ENCODE results near the gene FBXW8. TPM values are rescaled to one million over a fixed set of nuclear protein-coding genes. Genes with fewer than 3 reads are reported as not detected.

FBXW8 gene
- total RNA-seq, 1 donor, result 24.6 TPM

DNA sequence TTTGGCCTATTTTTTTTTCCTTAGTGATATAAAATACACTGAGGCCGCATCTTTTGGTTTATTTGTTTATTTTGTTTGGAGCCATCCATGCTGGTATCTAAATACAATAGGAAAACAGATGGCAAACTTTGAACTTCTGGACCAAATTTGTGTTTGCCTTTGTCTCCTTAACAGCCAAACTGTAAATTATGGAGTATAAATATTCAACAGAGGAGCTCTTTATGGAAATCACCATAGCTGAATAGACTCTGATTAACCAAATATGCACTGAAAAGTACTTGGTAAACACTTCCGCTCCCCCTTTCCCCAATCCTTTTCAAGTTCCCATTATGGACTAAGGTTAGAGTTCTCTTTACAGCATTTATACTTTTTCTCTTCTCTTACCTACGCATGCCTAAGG lies 107.9 kb downstream of the FBXW8 start:
- no peak for DNase-seq (ENCODE audit: low read depth)
- H3K4me3 ChIP-seq (ENCODE audit: low read depth, low read length), result no peak overlapping the region
- TF ChIP-seq CTCF (IDR thresholded peaks at IDR 0.05; ENCODE audit: insufficient read depth, low read depth, low read length), result no peak

- H3K4me3 ChIP-seq (ENCODE audit: low read depth, low read length), result no peak overlapping the region
- TF ChIP-seq CTCF (IDR thresholded peaks at IDR 0.05; ENCODE audit: insufficient read depth, low read depth, low read length), result no peak
- no peak for DNase-seq (ENCODE audit: low read depth)
Measured at GRCh38 chr12:117019866-117020265, 109.1 kb downstream of the FBXW8 start.

- DNase-seq (ENCODE audit: low read depth), result no peak
- no peak for TF ChIP-seq CTCF (IDR thresholded peaks at IDR 0.05; ENCODE audit: insufficient read depth, low read depth, low read length)
- no peak overlapping the region for H3K4me3 ChIP-seq (ENCODE audit: low read depth, low read length)
Measured at GRCh38 chr12:117020536-117021220, 109.9 kb downstream of the FBXW8 start.

GRCh38 chr12:117022465-117022864 lies 111.7 kb downstream of the FBXW8 start:
- TF ChIP-seq CTCF (IDR thresholded peaks at IDR 0.05; ENCODE audit: insufficient read depth, low read depth, low read length), result no peak
- no peak overlapping the region for H3K4me3 ChIP-seq (ENCODE audit: low read depth, low read length)
- DNase-seq (ENCODE audit: low read depth), result no peak

DNA sequence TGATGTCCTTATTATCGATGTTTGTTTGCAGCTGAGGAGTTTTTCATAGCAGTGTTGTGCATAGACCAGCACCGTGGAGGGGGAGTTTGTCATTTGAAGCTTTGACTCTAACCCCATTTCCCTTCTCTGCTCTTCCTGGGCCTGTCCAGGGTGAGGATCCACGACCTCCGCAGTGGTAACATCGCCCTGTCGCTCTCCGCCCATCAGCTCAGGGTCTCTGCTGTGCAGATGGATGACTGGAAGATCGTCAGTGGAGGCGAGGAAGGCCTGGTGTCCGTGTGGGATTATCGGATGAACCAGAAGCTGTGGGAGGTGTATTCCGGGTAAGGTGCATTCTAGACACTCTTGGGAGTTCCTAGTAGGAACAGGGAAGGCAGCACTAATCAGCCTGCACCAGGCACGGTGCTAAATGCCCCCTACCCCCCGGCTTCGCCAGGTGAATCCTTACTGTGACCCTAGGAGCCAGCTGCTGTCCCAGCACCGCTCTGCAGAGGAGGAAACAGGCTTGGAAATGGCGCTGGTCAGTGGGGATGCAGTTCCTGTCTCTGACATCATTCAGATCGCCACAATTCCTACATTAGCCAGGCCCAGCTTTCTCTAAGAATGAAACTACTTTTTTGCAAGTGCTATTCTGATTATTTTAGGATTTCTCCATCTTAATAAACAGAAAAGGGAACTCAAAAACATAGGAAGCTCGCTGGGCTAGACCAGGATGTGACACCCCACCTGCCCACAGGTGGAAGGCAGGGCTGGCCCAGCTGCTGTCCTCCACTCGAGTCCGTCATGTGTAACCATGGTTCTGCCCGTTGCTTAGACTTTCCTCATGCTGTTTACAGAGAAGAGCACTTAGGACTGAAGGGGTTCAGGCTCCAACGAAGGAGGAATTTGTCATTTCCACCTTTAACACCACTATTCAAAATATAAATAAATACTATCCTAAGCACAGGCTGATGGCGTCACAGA lies 113.5 kb downstream of the FBXW8 start:
- no peak for DNase-seq (ENCODE audit: low read depth)
- H3K4me3 ChIP-seq (ENCODE audit: low read depth, low read length), result no peak overlapping the region
- no peak for TF ChIP-seq CTCF (IDR thresholded peaks at IDR 0.05; ENCODE audit: insufficient read depth, low read depth, low read length)

- no peak for DNase-seq (ENCODE audit: low read depth)
- TF ChIP-seq CTCF (IDR thresholded peaks at IDR 0.05; ENCODE audit: insufficient read depth, low read depth, low read length), result no peak
- no peak overlapping the region for H3K4me3 ChIP-seq (ENCODE audit: low read depth, low read length)
Measured at GRCh38 chr12:117024961-117025480, 114.3 kb downstream of the FBXW8 start.

Data from fibroblast of villous mesenchyme (primary cell).